ENCODE data around the gene LAMP1.
A peak's percentile ranks its signal among the peaks of the same experiment; 100 is the strongest.

LAMP1 gene

DNA sequence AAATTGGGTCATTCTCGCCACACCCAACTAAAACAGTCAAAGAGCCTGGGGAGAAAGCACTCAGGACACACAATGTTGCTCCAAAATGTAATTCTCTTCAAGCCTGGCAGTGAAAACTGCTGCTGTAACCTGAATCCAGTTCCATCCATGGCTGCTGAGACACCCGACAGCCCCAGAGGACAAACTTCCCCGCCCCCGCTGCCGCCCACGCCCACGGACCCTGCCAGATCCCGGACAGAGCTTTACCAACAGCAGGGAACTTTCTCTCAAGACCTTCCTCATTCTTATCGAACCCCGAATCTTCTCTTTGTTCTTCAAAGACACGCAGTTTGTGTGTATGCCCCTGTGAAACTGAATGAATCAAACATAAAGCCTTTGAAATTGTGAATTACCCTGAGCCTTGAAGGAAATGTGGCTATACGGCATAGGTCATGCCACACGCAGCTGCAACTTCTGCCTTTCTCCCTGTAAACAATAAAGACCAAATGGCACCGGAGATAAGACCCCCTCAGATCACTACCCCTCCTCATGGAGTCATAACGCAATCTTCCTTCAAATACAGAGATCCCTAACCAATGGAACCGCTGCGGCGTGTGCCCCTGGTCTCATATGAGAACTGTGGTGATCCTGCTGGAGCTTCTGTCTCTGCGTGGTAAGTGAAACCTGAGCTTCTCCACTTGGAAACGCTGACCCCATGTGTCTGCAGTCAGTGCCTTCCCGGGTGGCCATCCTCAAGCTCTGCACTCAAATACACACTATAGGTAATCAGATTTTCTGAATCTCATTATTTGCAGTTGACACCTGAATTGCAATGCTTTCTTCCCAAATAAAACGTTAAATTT, 4.8 kb upstream of the LAMP1 start:
- peaks cover 7% of the 10 kb centered on the region for H3K9me3 ChIP-seq (ENCODE audit: severe bottlenecking)
- DNase-seq, result peak; percentile 84
- H3K36me3 ChIP-seq, result no peaks in the 10 kb centered on the region; the same call in 1 of the 2 replicates
- TF ChIP-seq, protein P1, sequence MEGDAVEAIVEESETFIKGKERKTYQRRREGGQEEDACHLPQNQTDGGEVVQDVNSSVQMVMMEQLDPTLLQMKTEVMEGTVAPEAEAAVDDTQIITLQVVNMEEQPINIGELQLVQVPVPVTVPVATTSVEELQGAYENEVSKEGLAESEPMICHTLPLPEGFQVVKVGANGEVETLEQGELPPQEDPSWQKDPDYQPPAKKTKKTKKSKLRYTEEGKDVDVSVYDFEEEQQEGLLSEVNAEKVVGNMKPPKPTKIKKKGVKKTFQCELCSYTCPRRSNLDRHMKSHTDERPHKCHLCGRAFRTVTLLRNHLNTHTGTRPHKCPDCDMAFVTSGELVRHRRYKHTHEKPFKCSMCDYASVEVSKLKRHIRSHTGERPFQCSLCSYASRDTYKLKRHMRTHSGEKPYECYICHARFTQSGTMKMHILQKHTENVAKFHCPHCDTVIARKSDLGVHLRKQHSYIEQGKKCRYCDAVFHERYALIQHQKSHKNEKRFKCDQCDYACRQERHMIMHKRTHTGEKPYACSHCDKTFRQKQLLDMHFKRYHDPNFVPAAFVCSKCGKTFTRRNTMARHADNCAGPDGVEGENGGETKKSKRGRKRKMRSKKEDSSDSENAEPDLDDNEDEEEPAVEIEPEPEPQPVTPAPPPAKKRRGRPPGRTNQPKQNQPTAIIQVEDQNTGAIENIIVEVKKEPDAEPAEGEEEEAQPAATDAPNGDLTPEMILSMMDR (IDR thresholded peaks at IDR 0.05; ENCODE audit: low read depth, low read length), result peak; percentile 65
- H3K4me3 ChIP-seq (ENCODE audit: low read depth, low read length), result peak overlapping the region; percentile 62
- 0 out of 2 replicates have a peak overlapping the region, but pooled peaks have one; percentile 1 for H3K27ac ChIP-seq
- H3K27me3 ChIP-seq (ENCODE audit: insufficient read depth, low read depth, severe bottlenecking), result peaks cover 8% of the 10 kb centered on the region

- DNase-seq, result no peak
- Histone ChIP-seq H3K9me3 (ENCODE audit: severe bottlenecking) (no peaks in the 10 kb centered on the region), H3K27ac (no peak overlapping the region), H3K36me3 (peaks cover under 1% of the 10 kb centered on the region), H3K4me3 (ENCODE audit: low read depth, low read length) (no peak overlapping the region), H3K27me3 (ENCODE audit: insufficient read depth, low read depth, severe bottlenecking) (peaks cover 6% of the 10 kb centered on the region)
- TF ChIP-seq, protein P1 (IDR thresholded peaks at IDR 0.05; ENCODE audit: low read depth, low read length), result no peak
These were observed 3.4 kb upstream of the LAMP1 start for GRCh38 chr13:113293686-113294085.

- no peaks in the 10 kb centered on the region for H3K9me3 ChIP-seq (ENCODE audit: severe bottlenecking)
- DNase-seq, result no peak
- no peaks in the 10 kb centered on the region for H3K27me3 ChIP-seq (ENCODE audit: insufficient read depth, low read depth, severe bottlenecking)
- TF ChIP-seq, protein P1 (IDR thresholded peaks at IDR 0.05; ENCODE audit: low read depth, low read length), result no peak
- no peak overlapping the region for H3K27ac ChIP-seq
- H3K36me3 ChIP-seq, result peaks cover 16% of the 10 kb centered on the region
- H3K4me3 ChIP-seq (ENCODE audit: low read depth, low read length), result no peak overlapping the region
These were observed 1.3 kb upstream of the LAMP1 start for GRCh38 chr13:113295776-113296175.

DNA sequence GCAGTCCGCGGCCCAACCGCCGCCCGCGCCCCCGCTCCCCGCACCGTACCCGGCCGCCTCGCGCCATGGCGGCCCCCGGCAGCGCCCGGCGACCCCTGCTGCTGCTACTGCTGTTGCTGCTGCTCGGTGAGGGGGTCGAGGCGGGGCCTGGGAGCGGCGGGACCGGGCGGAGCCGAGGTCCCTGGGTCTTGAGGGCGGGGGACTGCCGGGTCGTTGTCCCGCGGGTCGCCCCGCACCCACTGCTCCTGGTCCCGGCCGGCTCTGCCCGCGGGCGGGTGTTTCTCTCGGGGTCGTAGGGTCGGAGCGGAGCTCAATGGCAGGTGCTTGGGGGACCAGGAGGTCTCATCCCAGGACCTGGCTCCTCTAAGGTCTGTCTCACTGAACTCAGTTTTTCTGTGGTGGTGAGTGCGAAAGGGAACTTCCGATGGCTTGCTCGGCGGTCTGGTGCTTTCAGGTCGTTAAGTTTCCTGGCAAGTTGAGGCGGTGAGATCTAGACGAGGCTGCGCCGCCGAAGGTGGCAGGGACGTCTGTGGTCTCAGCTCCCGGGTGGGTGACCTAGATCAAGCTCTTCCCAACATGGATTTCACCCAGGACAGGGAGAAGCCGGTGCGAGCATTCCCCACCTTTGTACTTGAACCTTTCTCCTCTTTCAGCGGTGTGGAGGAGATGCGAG, 467 bp downstream of the LAMP1 start:
- peaks cover 21% of the 10 kb centered on the region for H3K36me3 ChIP-seq
- DNase-seq, result peak; percentile 58
- no peaks in the 10 kb centered on the region for H3K9me3 ChIP-seq (ENCODE audit: severe bottlenecking)
- no peaks in the 10 kb centered on the region for H3K27me3 ChIP-seq (ENCODE audit: insufficient read depth, low read depth, severe bottlenecking)
- peak overlapping the region; percentile 85 for H3K27ac ChIP-seq
- TF ChIP-seq, protein P1 (IDR thresholded peaks at IDR 0.05; ENCODE audit: low read depth, low read length), result no peak
- peak overlapping the region; percentile 69 for H3K4me3 ChIP-seq (ENCODE audit: low read depth, low read length)

DNA sequence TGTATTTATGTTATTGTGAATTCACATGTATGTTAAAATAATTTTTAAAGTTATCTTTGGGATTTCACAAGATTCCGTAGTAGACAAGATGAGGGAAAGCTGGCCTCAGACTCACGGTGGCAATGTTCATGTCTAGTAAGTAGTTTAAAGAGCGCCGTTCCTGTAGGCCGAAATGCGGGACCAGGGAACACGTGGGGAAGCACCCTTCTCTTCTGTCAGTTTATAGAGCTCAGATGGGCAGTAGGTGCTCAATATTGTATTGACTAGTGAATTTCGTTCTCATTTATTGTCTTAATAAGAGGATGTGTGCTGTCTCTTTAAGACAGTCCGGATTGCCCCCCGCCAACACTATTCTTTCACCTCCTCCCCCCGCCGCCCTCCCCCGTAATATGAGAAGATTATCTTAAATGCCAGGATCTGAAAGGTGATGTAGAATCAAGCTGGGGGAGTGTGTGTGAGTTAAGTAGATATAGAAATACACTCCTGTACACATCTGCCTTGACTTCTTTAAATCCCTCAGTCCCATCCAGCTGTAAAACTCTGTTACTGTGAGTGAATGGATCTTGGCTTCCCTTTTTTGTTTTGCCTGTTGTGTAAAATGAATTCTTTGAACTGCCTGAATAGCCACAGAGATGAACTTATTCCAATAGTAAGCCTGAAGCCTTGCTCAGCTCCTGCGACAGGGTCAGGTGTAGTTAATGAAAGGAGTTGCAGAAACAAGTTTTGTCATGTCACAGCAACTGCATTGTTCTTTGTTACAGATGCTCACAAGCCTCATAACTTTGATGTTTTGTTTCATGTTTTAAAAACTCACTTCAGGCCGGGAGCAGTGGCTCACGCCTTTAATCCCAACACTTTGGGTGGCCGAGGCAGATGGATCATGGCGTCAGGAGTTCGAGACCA, 1.3 kb downstream of the LAMP1 start:
- H3K9me3 ChIP-seq (ENCODE audit: severe bottlenecking), result no peaks in the 10 kb centered on the region
- peak; percentile 47 for DNase-seq
- no peaks in the 10 kb centered on the region for H3K27me3 ChIP-seq (ENCODE audit: insufficient read depth, low read depth, severe bottlenecking)
- TF ChIP-seq, protein P1 (IDR thresholded peaks at IDR 0.05; ENCODE audit: low read depth, low read length), result no peak
- peak overlapping the region; percentile 85 for H3K27ac ChIP-seq
- H3K36me3 ChIP-seq, result peaks cover 28% of the 10 kb centered on the region
- H3K4me3 ChIP-seq (ENCODE audit: low read depth, low read length), result peak overlapping the region; percentile 69

Data from WERI-Rb-1 (cell line).